Calu3 (cell line): ENCODE results near the gene STEAP2. TPM values are rescaled to one million over a fixed set of nuclear protein-coding genes. Genes with fewer than 3 reads are reported as not detected.
A peak's percentile ranks its signal among the peaks of the same experiment; 100 is the strongest.

ENCODE experiments used
- Bru-seq: library from RNA; stranded (reverse); fragments of 400-500 nt; gene quantifications from one replicate; lab custom pipeline; 2021; lab: Mats Ljungman, UMichigan
- BruChase-seq, 2 experiments: library from RNA; stranded (reverse); fragments of 400-500 nt; gene quantifications; one replicate each; lab custom pipeline; 2021; lab: Mats Ljungman, UMichigan
- BruUV-seq: library from RNA; stranded (reverse); fragments of 400-500 nt; replicated peaks from 2 replicates; lab custom pipeline; 2021; lab: Mats Ljungman, UMichigan
- CTCF ChIA-PET: fragments of 300-600 bp; sonication (Branson Sonifier 250); formaldehyde crosslinking; loops from one replicate; lab custom pipeline; 2022; ENCODE audit warnings: antibody characterized with exemption; lab: Charles Lee
- DNase-seq: peaks from one replicate; pipeline ENCODE4 v3.0.0; 2022
- H3K27ac Mint-ChIP-seq: one replicate; pipeline ENCODE4 v1.8.0; 2022; ENCODE audit warnings: mixed read lengths; ENCODE audit not compliant: unreplicated experiment
- H3K27me3 Mint-ChIP-seq: one replicate; pipeline ENCODE4 v1.8.0; 2022; ENCODE audit warnings: mixed read lengths; ENCODE audit not compliant: unreplicated experiment
- H3K36me3 Mint-ChIP-seq: one replicate; pipeline ENCODE4 v1.8.0; 2022; ENCODE audit warnings: mild to moderate bottlenecking, moderate library complexity, mixed read lengths; ENCODE audit not compliant: insufficient read depth, unreplicated experiment
- H3K4me1 Mint-ChIP-seq: one replicate; pipeline ENCODE4 v1.8.0; 2022; ENCODE audit warnings: mild to moderate bottlenecking, low read depth, mixed read lengths; ENCODE audit not compliant: unreplicated experiment
- H3K4me3 Mint-ChIP-seq: one replicate; pipeline ENCODE4 v1.8.0; 2022; ENCODE audit warnings: mild to moderate bottlenecking, low read depth, moderate library complexity, mixed read lengths; ENCODE audit not compliant: unreplicated experiment
- H3K9me3 Mint-ChIP-seq: one replicate; pipeline ENCODE4 v1.8.0; 2022; ENCODE audit warnings: low read depth, mixed read lengths; ENCODE audit not compliant: unreplicated experiment
- CTCF ChIP-seq: fragments of 200-600 bp; IDR thresholded peaks from one replicate; pipeline ENCODE4 v1.8.0; 2022; ENCODE audit warnings: antibody characterized with exemption; ENCODE audit not compliant: unreplicated experiment
- intact Hi-C: fragments of 100-400 bp; cut with micrococcal nuclease; formaldehyde crosslinking; loops from one replicate; pipeline ENCODE4 v1.10.0; 2022; ENCODE audit not compliant: unreplicated experiment
- long read RNA-seq: library from polyadenylated mRNA; stranded (forward); transcript quantifications from one replicate; pipeline ENCODE4 v2.0.0, GENCODE V29; 2022
- total RNA-seq: library from RNA; stranded (reverse); gene quantifications from 2 replicates; pipeline ENCODE4 v1.2.3, GENCODE V29; 2022

Gene STEAP2
- total RNA-seq: 38.5 and 38.7 TPM in 2 replicates
- percentile 91 among the genes with signal in this experiment for Bru-seq, nascent RNA
- percentile 91 among the genes with signal in this experiment for BruChase-seq, experiment 1, labeled RNA remaining after a 6-hour chase
- BruChase-seq, experiment 2, labeled RNA remaining after a 2-hour chase: percentile 89 among the genes with signal in this experiment
- long read RNA-seq, full-length matches to known transcripts: 5 of 18 reads
- long read RNA-seq, partial matches to known transcripts: 1 of 18 reads
- long read RNA-seq, other reads (novel, unspliced or antisense): 12 of 18 reads

DNA sequence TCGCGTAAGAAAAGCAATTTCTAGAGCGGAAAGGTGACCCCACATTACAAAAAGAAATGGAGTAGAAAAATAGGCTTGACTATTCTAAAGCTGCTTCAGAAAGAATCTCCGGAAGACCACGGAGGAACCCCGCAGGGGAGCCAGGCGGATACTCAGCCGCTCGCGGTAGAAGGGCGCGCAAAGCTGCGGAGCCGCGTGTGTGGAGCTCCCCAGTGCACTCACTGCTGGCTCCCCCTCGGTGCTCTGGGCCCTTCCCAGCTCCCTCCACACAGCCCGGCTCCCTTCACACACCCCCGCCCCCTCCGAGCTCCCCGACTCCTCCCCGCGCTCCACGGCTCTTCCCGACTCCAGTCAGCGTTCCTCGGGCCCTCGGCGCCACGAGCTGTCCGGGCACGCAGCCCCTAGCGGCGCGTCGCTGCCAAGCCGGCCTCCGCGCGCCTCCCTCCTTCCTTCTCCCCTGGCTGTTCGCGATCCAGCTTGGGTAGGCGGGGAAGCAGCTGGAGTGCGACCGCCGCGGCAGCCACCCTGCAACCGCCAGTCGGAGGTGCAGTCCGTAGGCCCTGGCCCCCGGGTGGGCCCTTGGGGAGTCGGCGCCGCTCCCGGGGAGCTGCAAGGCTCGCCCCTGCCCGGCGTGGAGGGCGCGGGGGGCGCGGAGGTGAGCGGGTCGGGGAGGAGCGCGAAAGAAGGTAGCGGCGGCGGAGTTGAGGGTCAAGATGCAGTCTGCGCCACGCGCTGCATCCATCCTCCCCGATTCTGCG is at the start of gene STEAP2:
TSS of gene STEAP2 (plus strand) at position 350 of the 758 bp plus-strand sequence. CDS start 13,343 bp downstream, outside the sequence.
- peak; percentile 54 for TF ChIP-seq CTCF
- intact Hi-C loops: loop anchor here (2.0 to 5.0 kb wide), 4 partner anchors 17 to 57 kb away; partner anchors contain the start of gene STEAP1
- Mint-ChIP-seq H3K27me3 (no peaks in the 10 kb centered on the region), H3K4me3 (no peak within 1 kb of the TSS), H3K9me3 (no peaks in the 10 kb centered on the region), H3K27ac (peak within 1 kb of the TSS; percentile 94), H3K36me3 (peaks cover 5% of the 10 kb centered on the region), H3K4me1 (peaks cover 8% of the 10 kb centered on the region)
- no TSS peak for BruUV-seq
- peak; percentile 90 for DNase-seq
- CTCF ChIA-PET: interaction anchor here (0.7 to 2.3 kb wide), 11 partner anchors 12 to 58 kb away, joined by 3 to 17 read pairs (median 4); partner anchors contain the start of gene STEAP1

GRCh38 chr7:90163534-90163933 is 48.0 kb upstream of the STEAP2 start:
- no peaks in the 10 kb centered on the region for H3K9me3 Mint-ChIP-seq
- no TSS peak for BruUV-seq

DNA sequence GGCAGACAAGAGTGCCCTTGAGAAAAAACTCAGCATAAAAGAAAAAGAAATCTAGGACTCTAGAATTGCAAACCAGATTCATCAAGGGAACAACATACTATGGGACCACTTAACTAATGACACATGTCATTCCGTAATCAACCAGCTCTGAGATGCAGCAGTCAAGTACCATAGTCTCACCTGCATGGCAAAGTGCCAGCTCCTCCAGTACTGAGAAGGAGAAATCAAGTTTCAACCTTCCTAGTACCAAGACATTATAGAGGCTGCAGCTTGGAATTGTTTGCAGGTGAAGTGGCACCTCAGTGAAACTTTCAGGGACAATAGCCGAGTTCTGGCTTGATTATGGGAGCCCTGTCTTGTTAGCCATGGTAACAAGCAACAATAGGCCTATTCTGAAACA is 45.8 kb upstream of the STEAP2 start:
- CTCF ChIA-PET: interaction anchor here (2.0 kb wide), 1 partner anchor 46 kb away, joined by 6 read pairs; the partner anchor contains the start of gene STEAP2
- no peak overlapping the region for H3K27ac Mint-ChIP-seq
- H3K9me3 Mint-ChIP-seq: peaks cover 3% of the 10 kb centered on the region
- TF ChIP-seq CTCF: no peak
- no peaks in the 10 kb centered on the region for H3K27me3 Mint-ChIP-seq
- peaks cover 19% of the 10 kb centered on the region for H3K4me1 Mint-ChIP-seq
- no peak overlapping the region for H3K4me3 Mint-ChIP-seq
- intact Hi-C loops: no loop called here
- H3K36me3 Mint-ChIP-seq: peaks cover 6% of the 10 kb centered on the region
- DNase-seq: no peak
- BruUV-seq: no TSS peak

More at GRCh38 chr7:90163534-90163933, 48.0 kb upstream of the STEAP2 start:
- intact Hi-C loops: no loop called here
- peaks cover 19% of the 10 kb centered on the region for H3K4me1 Mint-ChIP-seq
- CTCF ChIA-PET: no interaction called here
- no peak for DNase-seq
- H3K27ac Mint-ChIP-seq: no peak overlapping the region
- H3K4me3 Mint-ChIP-seq: no peak overlapping the region
- no peaks in the 10 kb centered on the region for H3K27me3 Mint-ChIP-seq
- H3K36me3 Mint-ChIP-seq: peaks cover 6% of the 10 kb centered on the region
- TF ChIP-seq CTCF: no peak

DNA sequence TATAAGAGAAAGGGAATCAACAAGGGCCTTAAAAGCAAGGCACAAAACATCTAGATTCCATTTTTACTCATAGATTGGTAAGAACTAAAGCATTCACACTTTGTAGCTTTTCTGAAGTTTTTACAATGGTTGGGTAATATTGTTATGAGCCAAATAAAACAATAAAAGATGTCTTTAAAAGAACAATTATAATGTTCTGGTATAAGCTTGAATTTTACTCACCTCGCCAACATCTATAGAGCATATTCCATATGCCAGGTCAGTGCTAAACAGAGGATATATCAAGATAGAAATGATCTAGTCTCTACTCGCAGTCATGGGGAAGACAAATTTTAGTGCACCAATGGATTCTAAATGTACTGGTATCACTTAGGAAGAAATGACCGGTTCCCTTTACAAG is 45.4 kb upstream of the STEAP2 start:
- no peak overlapping the region for H3K27ac Mint-ChIP-seq
- no TSS peak for BruUV-seq
- DNase-seq: no peak
- CTCF ChIA-PET: interaction anchor here (2.0 kb wide), 1 partner anchor 46 kb away, joined by 6 read pairs; the partner anchor contains the start of gene STEAP2
- H3K4me1 Mint-ChIP-seq: peaks cover 19% of the 10 kb centered on the region
- H3K27me3 Mint-ChIP-seq: no peaks in the 10 kb centered on the region
- intact Hi-C loops: no loop called here
- no peak for TF ChIP-seq CTCF
- no peak overlapping the region for H3K4me3 Mint-ChIP-seq
- H3K36me3 Mint-ChIP-seq: peaks cover 6% of the 10 kb centered on the region
- H3K9me3 Mint-ChIP-seq: peaks cover 7% of the 10 kb centered on the region
